HepG2 (cell line): ENCODE measurements around the gene ANKRD7.

Experiments
- BCL3 ChIP-seq: sonication (generic); formaldehyde crosslinking; IDR thresholded peaks from 2 replicates; pipeline ENCODE4 v1.5.1; 2020; ENCODE audit warnings: mild to moderate bottlenecking, missing genetic modification reagents, moderate library complexity
- CTCF ChIP-seq: sonication (generic); formaldehyde crosslinking; IDR thresholded peaks from 2 replicates; pipeline ENCODE4 v1.5.0; 2020; ENCODE audit warnings: mild to moderate bottlenecking, missing genetic modification reagents, moderate library complexity
- POLR2A ChIP-seq, 2 experiments: IDR thresholded peaks; 2 replicates each; pipeline ENCODE4 v1.6.1; 2011; ENCODE audit warnings: low read depth in 2 of 2, low read length in 2 of 2, mild to moderate bottlenecking in 1 of 2, moderate library complexity in 1 of 2; ENCODE audit not compliant: insufficient read depth in 1 of 2
- POLR2AphosphoS5 ChIP-seq: IDR thresholded peaks from 2 replicates; pipeline ENCODE4 v1.6.1; 2012; ENCODE audit warnings: low read depth, low read length
- SMAD3 ChIP-seq: sonication (generic); formaldehyde crosslinking; IDR thresholded peaks from 2 replicates; pipeline ENCODE4 v1.4.0; 2020; ENCODE audit warnings: missing genetic modification reagents
- STAT5B ChIP-seq: sonication (generic); formaldehyde crosslinking; IDR thresholded peaks from 2 replicates; pipeline ENCODE4 v1.4.0; 2020; ENCODE audit warnings: missing genetic modification reagents
- TCF7L2 ChIP-seq: IDR thresholded peaks from 2 replicates; pipeline ENCODE4 v1.6.1; 2011; ENCODE audit warnings: mild to moderate bottlenecking, low read depth, low read length, moderate library complexity
- YY1 ChIP-seq: IDR thresholded peaks from 2 replicates; pipeline ENCODE4 v1.6.1; 2011; ENCODE audit warnings: low read length, low read depth, moderate library complexity, mild to moderate bottlenecking; ENCODE audit not compliant: insufficient read depth, insufficient replicate concordance
- ZBTB42 ChIP-seq: sonication (generic); formaldehyde crosslinking; IDR thresholded peaks from 2 replicates; pipeline ENCODE4 v1.5.0; 2020; ENCODE audit warnings: mild to moderate bottlenecking, missing genetic modification reagents
- ZNF317 ChIP-seq: sonication (generic); formaldehyde crosslinking; IDR thresholded peaks from 2 replicates; pipeline ENCODE4 v1.5.0; 2020; ENCODE audit warnings: mild to moderate bottlenecking, missing genetic modification reagents
- ZNF512 ChIP-seq: sonication (generic); formaldehyde crosslinking; IDR thresholded peaks from 2 replicates; pipeline ENCODE4 v1.4.0; 2020; ENCODE audit warnings: mild to moderate bottlenecking, missing genetic modification reagents
- ZNF576 ChIP-seq: sonication (generic); formaldehyde crosslinking; IDR thresholded peaks from 2 replicates; pipeline ENCODE4 v1.4.0; 2020; ENCODE audit warnings: mild to moderate bottlenecking, missing genetic modification reagents
- ZNF674 ChIP-seq: sonication (generic); formaldehyde crosslinking; IDR thresholded peaks from 2 replicates; pipeline ENCODE4 v1.5.0; 2020; ENCODE audit warnings: low read depth, mild to moderate bottlenecking, missing genetic modification reagents

- no peak for TF ChIP-seq TCF7L2
- no peak for TF ChIP-seq POLR2AphosphoS5
- no peak for TF ChIP-seq ZNF674 (CRISPR knock-in tag)
- no peak for TF ChIP-seq ZNF512 (CRISPR knock-in tag)
- TF ChIP-seq ZNF576 = no peak
- no peak for TF ChIP-seq ZBTB42 (CRISPR knock-in tag)
- TF ChIP-seq BCL3 (CRISPR knock-in tag) = no peak
- TF ChIP-seq SMAD3 (CRISPR knock-in tag) = no peak
- TF ChIP-seq CTCF (CRISPR knock-in tag) = no peak
- TF ChIP-seq ZNF317 = no peak
- no peak for TF ChIP-seq POLR2A (IDR thresholded peaks at IDR 0.05; ENCODE audit: insufficient read depth in 1 of 2, low read depth in 2 of 2, low read length in 2 of 2)
- TF ChIP-seq STAT5B = no peak
- no peak for TF ChIP-seq YY1
Measured at GRCh38 chr7:118281196-118281595, 56.7 kb downstream of the ANKRD7 start.
